Ishikawa (cell line): ENCODE measurements around the gene ARHGEF26.

Experiments used
- CEBPB ChIP-seq: IDR thresholded peaks from 2 replicates; pipeline ENCODE4 v1.6.1; 2012
- CREB1 ChIP-seq: IDR thresholded peaks from 2 replicates; pipeline ENCODE4 v1.6.1; 2012; ENCODE audit warnings: low read depth
- EGR1 ChIP-seq: IDR thresholded peaks from 2 replicates; pipeline ENCODE4 v1.6.1; 2012
- EP300 ChIP-seq: IDR thresholded peaks from 2 replicates; pipeline ENCODE4 v1.6.1; 2012; ENCODE audit warnings: borderline replicate concordance
- FOXM1 ChIP-seq: IDR thresholded peaks from 2 replicates; pipeline ENCODE4 v1.6.1; 2012; ENCODE audit warnings: low read depth, borderline replicate concordance
- NFIC ChIP-seq: IDR thresholded peaks from 2 replicates; pipeline ENCODE4 v1.6.1; 2012
- RAD21 ChIP-seq: IDR thresholded peaks from 2 replicates; pipeline ENCODE4 v1.6.1; 2012; ENCODE audit warnings: low read depth
- TAF1 ChIP-seq: IDR thresholded peaks from 2 replicates; pipeline ENCODE4 v1.6.1; 2012; ENCODE audit warnings: low read depth, mild to moderate bottlenecking
- TCF12 ChIP-seq: IDR thresholded peaks from 2 replicates; pipeline ENCODE4 v1.6.1; 2012; ENCODE audit warnings: low read depth
- TEAD4 ChIP-seq: IDR thresholded peaks from 2 replicates; pipeline ENCODE4 v1.6.1; 2012
- YY1 ChIP-seq: IDR thresholded peaks from 2 replicates; pipeline ENCODE4 v1.6.1; 2012; ENCODE audit warnings: low read depth
- ZBTB7A ChIP-seq: IDR thresholded peaks from 2 replicates; pipeline ENCODE4 v1.6.1; 2012; ENCODE audit warnings: low read depth
- TF ChIP-seq, protein P1 (sequence below): IDR thresholded peaks from 2 replicates; pipeline ENCODE4 v1.6.1; 2012
- TF ChIP-seq, protein P2 (sequence below): IDR thresholded peaks from 2 replicates; pipeline ENCODE4 v1.6.1; 2012
- TF ChIP-seq, protein P3 (sequence below): IDR thresholded peaks from 2 replicates; pipeline ENCODE4 v1.6.1; 2012; ENCODE audit warnings: low read depth, mild to moderate bottlenecking

Gene ARHGEF26

DNA sequence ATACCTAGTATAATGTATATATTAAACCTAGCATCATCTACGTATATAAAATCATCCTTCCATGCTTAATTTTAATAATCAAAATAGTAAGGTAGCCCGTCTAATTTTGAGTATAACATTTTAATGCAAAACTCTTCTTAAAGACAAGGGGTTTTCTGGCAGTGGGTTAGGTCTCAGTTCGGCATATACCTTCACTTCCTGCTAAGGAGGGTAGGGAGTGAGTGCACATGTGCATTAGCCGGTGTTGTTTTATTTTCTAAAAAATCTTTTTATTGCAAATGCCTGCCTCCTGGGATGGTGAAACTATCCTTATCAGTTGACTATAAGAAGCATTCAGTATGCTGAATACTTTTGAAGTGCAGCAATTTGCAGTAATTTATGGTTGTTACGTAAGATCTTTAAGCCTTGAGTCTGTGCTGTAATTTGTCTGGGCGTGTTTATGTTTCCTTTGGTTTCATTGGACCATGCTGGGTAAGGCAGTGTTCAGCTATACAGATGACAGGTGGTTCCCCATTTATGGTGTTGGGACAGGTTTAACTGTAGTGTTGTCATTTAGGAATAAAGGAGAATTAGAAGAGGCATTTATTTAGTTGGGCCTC, 11.7 kb downstream of the ARHGEF26 start:
- TF ChIP-seq CEBPB, result peak; percentile 49; the same call in 1 of the 2 replicates
- TF ChIP-seq, protein P1, sequence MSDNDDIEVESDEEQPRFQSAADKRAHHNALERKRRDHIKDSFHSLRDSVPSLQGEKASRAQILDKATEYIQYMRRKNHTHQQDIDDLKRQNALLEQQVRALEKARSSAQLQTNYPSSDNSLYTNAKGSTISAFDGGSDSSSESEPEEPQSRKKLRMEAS, result no peak
- no peak for TF ChIP-seq NFIC
- no peak for TF ChIP-seq YY1
- TF ChIP-seq FOXM1, result no peak

DNA sequence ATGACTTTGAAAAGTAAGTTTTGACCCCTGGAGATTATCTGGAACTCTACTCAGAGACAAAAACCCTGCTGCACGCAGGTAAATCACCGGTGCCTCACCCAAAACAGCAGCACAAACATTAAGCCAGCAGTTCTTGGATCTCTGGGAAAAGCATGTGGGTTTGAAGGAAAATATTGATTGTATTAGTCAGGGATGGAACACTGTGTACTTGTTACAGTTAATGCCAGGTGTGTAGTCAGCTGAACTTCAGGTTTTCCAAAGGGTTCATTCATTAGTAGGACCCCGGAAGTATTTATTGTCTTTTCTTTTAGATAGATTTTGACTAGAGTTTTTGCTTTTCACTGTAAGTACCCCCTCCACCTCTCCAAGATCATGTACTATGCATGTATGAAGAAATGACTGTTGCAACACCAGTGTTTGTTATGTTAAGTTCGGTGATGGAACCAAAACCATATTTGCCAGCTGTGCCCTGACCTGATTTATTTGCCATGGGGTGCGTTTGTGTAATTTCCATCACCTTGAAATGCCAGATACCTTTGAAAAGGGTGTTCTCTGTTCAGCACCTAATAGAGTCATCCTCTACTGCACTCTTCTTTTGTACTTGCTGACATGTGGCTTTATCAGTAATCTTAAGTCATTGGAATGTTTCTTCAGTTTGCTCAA, 14.5 kb downstream of the ARHGEF26 start:
- TF ChIP-seq ZBTB7A (no peak), TCF12 (no peak), FOXM1 (no peak), EP300 (no peak), EGR1 (no peak), TAF1 (no peak), YY1 (no peak), RAD21 (no peak), NFIC (no peak), TEAD4 (no peak), CEBPB (no peak), CREB1 (no peak)
- TF ChIP-seq, protein P1, result no peak
- TF ChIP-seq, protein P2, sequence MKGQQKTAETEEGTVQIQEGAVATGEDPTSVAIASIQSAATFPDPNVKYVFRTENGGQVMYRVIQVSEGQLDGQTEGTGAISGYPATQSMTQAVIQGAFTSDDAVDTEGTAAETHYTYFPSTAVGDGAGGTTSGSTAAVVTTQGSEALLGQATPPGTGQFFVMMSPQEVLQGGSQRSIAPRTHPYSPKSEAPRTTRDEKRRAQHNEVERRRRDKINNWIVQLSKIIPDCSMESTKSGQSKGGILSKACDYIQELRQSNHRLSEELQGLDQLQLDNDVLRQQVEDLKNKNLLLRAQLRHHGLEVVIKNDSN, result no peak
- TF ChIP-seq, protein P3, sequence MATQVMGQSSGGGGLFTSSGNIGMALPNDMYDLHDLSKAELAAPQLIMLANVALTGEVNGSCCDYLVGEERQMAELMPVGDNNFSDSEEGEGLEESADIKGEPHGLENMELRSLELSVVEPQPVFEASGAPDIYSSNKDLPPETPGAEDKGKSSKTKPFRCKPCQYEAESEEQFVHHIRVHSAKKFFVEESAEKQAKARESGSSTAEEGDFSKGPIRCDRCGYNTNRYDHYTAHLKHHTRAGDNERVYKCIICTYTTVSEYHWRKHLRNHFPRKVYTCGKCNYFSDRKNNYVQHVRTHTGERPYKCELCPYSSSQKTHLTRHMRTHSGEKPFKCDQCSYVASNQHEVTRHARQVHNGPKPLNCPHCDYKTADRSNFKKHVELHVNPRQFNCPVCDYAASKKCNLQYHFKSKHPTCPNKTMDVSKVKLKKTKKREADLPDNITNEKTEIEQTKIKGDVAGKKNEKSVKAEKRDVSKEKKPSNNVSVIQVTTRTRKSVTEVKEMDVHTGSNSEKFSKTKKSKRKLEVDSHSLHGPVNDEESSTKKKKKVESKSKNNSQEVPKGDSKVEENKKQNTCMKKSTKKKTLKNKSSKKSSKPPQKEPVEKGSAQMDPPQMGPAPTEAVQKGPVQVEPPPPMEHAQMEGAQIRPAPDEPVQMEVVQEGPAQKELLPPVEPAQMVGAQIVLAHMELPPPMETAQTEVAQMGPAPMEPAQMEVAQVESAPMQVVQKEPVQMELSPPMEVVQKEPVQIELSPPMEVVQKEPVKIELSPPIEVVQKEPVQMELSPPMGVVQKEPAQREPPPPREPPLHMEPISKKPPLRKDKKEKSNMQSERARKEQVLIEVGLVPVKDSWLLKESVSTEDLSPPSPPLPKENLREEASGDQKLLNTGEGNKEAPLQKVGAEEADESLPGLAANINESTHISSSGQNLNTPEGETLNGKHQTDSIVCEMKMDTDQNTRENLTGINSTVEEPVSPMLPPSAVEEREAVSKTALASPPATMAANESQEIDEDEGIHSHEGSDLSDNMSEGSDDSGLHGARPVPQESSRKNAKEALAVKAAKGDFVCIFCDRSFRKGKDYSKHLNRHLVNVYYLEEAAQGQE, result no peak

DNA sequence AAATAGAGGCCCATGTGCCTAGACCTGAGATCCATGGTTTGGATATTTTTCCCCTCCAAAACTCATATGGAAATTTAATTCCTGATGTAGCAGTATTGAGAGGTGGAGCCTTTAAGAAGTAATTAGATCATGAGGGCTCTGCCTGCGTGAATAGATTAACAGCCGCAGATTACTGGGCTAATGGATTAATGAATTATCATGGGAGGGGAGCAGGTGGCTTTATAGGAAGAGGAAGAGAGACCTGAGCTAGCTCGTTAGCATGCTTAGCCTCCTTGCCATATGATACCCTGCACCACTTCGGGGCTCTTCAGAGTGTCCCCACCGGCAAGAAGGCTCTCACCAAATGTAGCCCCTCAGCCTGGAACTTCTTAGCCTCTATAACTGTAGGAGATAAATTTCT, 15.8 kb downstream of the ARHGEF26 start:
- TF ChIP-seq RAD21 (no peak), EGR1 (no peak), CEBPB (no peak), EP300 (no peak), CREB1 (no peak)
- TF ChIP-seq, protein P3, result no peak

DNA sequence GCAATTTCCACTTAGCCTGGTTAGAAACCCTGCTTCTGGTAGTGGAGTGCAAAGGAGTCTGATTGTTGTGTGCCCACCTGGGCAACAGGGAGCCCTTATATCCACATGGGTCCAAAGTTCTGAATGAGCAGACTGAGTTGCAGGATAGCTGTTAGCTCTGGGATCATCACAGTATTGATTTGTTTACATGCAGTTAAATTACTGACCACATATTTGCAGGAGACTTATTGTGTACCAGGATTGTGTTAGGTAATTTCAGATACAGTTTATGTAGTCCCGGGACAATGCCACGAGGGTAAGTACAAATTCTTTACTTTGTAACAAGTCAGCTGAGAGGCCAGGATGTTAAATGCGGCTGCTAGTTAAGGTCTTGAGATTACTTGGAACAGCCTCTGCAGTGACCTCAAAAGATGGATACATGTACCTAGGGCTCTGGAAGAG, 18.8 kb downstream of the ARHGEF26 start:
- TF ChIP-seq FOXM1 (no peak), TAF1 (no peak), CREB1 (no peak), EGR1 (no peak), TCF12 (no peak), YY1 (no peak), NFIC (no peak), CEBPB (no peak), RAD21 (no peak), TEAD4 (no peak)
- TF ChIP-seq, protein P3, result no peak
- TF ChIP-seq, protein P2, result no peak

DNA sequence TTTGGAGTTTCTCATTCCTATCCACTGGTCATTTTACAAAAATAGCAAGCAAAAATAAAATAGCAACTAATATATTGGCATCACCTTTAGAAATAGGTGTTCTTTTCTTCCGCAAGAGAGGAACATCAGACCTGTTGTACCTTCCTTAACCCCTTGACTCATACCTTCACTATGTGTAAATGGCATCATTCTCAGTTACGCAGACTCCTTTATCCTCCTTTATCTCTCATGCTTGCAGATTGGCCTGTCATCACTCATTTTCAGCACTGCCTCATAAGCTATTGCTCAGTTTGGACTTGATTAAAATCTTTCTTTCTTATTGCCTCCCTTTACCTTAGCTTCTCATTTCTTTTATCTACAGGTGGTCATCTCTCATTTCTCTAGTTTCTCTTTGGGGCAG, 21.4 kb downstream of the ARHGEF26 start:
- TF ChIP-seq, protein P2, result no peak
- TF ChIP-seq EGR1 (no peak), CEBPB (no peak), NFIC (no peak), TCF12 (no peak), CREB1 (no peak), TAF1 (no peak), TEAD4 (no peak), YY1 (no peak), ZBTB7A (no peak), FOXM1 (no peak), RAD21 (no peak), EP300 (no peak)
- TF ChIP-seq, protein P3, result no peak
- TF ChIP-seq, protein P1, result no peak
